GM23338 (cell line): ENCODE results near the gene RPRD1A. TPM values are rescaled to one million over a fixed set of nuclear protein-coding genes. Genes with fewer than 3 reads are reported as not detected.
A peak's percentile ranks its signal among the peaks of the same experiment; 100 is the strongest.

Experiments
- ATAC-seq: fragments of 200-7000 bp; cut with Tn5 transposase; 3 replicates; pipeline ENCODE4 v1.9.1; 2020
- DNase-seq: peaks from one replicate; pipeline ENCODE4 v3.0.0-alpha.2; 2015; ENCODE audit warnings: low spot score
- H2AFZ ChIP-seq: fragments of 200-600 bp; sonication (generic); 2 replicates; pipeline ENCODE4 v1.8.0; 2016; ENCODE audit warnings: antibody characterized with exemption, mild to moderate bottlenecking, moderate library complexity
- H3F3A ChIP-seq: fragments of 200-600 bp; sonication (generic); replicated peaks from 2 replicates; pipeline ENCODE4 v1.8.0; 2017; ENCODE audit warnings: antibody characterized with exemption, mixed run types, low read depth
- H3K27ac ChIP-seq: fragments of 200-600 bp; sonication (generic); 2 replicates; pipeline ENCODE4 v1.6.1; 2016; ENCODE audit warnings: low read depth
- H3K27me3 ChIP-seq: fragments of 200-600 bp; sonication (generic); 2 replicates; pipeline ENCODE4 v1.8.0; 2016; ENCODE audit warnings: mild to moderate bottlenecking, mixed run types, moderate library complexity; ENCODE audit not compliant: insufficient read depth
- H3K36me3 ChIP-seq: fragments of 200-600 bp; sonication (generic); 2 replicates; pipeline ENCODE4 v1.8.0; 2016; ENCODE audit warnings: mild to moderate bottlenecking; ENCODE audit not compliant: insufficient read depth
- H3K4me1 ChIP-seq: fragments of 200-600 bp; sonication (generic); 2 replicates; pipeline ENCODE4 v1.8.0; 2016; ENCODE audit warnings: mild to moderate bottlenecking, moderate library complexity; ENCODE audit not compliant: insufficient read depth
- H3K4me2 ChIP-seq: fragments of 200-600 bp; sonication (generic); 2 replicates; pipeline ENCODE4 v1.7.1; 2017; ENCODE audit warnings: mixed run types
- H3K4me3 ChIP-seq: fragments of 200-600 bp; sonication (generic); 2 replicates; pipeline ENCODE4 v1.6.1; 2016; ENCODE audit warnings: mixed run types
- H3K79me2 ChIP-seq: fragments of 200-600 bp; sonication (generic); replicated peaks from 2 replicates; pipeline ENCODE4 v1.8.0; 2017; ENCODE audit warnings: mild to moderate bottlenecking; ENCODE audit not compliant: insufficient read depth
- H3K9me2 ChIP-seq: fragments of 200-600 bp; sonication (generic); 2 replicates; pipeline ENCODE4 v1.8.0; 2017; ENCODE audit not compliant: insufficient read depth
- H4K20me1 ChIP-seq: fragments of 200-600 bp; sonication (generic); replicated peaks from 2 replicates; pipeline ENCODE4 v1.8.0; 2017; ENCODE audit warnings: mild to moderate bottlenecking; ENCODE audit not compliant: insufficient read depth
- H3K27ac Mint-ChIP-seq: 2 replicates; pipeline ENCODE4 v1.8.0; 2020; ENCODE audit warnings: inconsistent platforms, mild to moderate bottlenecking, moderate library complexity, mixed read lengths
- H3K27me3 Mint-ChIP-seq: 3 replicates; pipeline ENCODE4 v1.8.0; 2022; ENCODE audit warnings: low read depth, mild to moderate bottlenecking, moderate library complexity, mixed read lengths, inconsistent platforms; ENCODE audit not compliant: insufficient read depth, poor library complexity
- H3K36me3 Mint-ChIP-seq: 3 replicates; pipeline ENCODE4 v1.8.0; 2021; ENCODE audit warnings: low read depth, mild to moderate bottlenecking, inconsistent platforms, moderate library complexity, mixed read lengths
- H3K4me1 Mint-ChIP-seq: 3 replicates; pipeline ENCODE4 v1.8.0; 2020; ENCODE audit warnings: mild to moderate bottlenecking, inconsistent platforms, mixed read lengths
- H3K4me3 Mint-ChIP-seq: 3 replicates; pipeline ENCODE4 v1.8.0; 2021; ENCODE audit warnings: moderate library complexity, mild to moderate bottlenecking, inconsistent platforms, mixed read lengths
- H3K9me3 Mint-ChIP-seq: 3 replicates; pipeline ENCODE4 v1.8.0; 2020; ENCODE audit warnings: moderate library complexity, mild to moderate bottlenecking, inconsistent platforms, mixed read lengths
- CREB1 ChIP-seq: fragments of 250-450 bp; sonication (Bioruptor Pico); IDR thresholded peaks from 2 replicates; pipeline ENCODE4 v1.5.0; 2020; ENCODE audit warnings: low read depth, mild to moderate bottlenecking, moderate library complexity
- ETS1 ChIP-seq: IDR thresholded peaks from 2 replicates; pipeline ENCODE4 v1.6.1; 2016; ENCODE audit warnings: antibody characterized with exemption
- EZH2 ChIP-seq: fragments of 200-600 bp; sonication (generic); IDR thresholded peaks from one replicate; pipeline ENCODE4 v1.8.0; 2017; ENCODE audit warnings: antibody characterized with exemption, mild to moderate bottlenecking, low read depth; ENCODE audit not compliant: unreplicated experiment
- EZH2phosphoT487 ChIP-seq: fragments of 200-600 bp; sonication (generic); IDR thresholded peaks from one replicate; pipeline ENCODE4 v1.8.1; 2018; ENCODE audit warnings: antibody characterized with exemption; ENCODE audit not compliant: unreplicated experiment
- JUNB ChIP-seq: IDR thresholded peaks from one replicate; pipeline ENCODE4 v1.6.1; 2016; ENCODE audit warnings: antibody characterized with exemption; ENCODE audit not compliant: unreplicated experiment
- NANOG ChIP-seq: IDR thresholded peaks from 2 replicates; pipeline ENCODE4 v1.6.1; 2016; ENCODE audit warnings: antibody characterized with exemption, borderline replicate concordance
- POLR2AphosphoS5 ChIP-seq: IDR thresholded peaks from 2 replicates; pipeline ENCODE4 v1.6.1; 2016; ENCODE audit warnings: antibody characterized with exemption, low read depth
- REST ChIP-seq: IDR thresholded peaks from one replicate; pipeline ENCODE4 v1.6.1; 2018; ENCODE audit warnings: antibody characterized with exemption; ENCODE audit not compliant: unreplicated experiment
- STAT1 ChIP-seq: IDR thresholded peaks from one replicate; pipeline ENCODE4 v1.6.1; 2016; ENCODE audit warnings: antibody characterized with exemption; ENCODE audit not compliant: unreplicated experiment
- ZNF331 ChIP-seq: fragments of 250-450 bp; sonication (Bioruptor Pico); IDR thresholded peaks from 2 replicates; pipeline ENCODE4 v1.5.0; 2020; ENCODE audit warnings: low read depth, mild to moderate bottlenecking, moderate library complexity
- ZNF462 ChIP-seq: fragments of 250-450 bp; sonication (Bioruptor Pico); IDR thresholded peaks from 2 replicates; pipeline ENCODE4 v1.5.0; 2020; ENCODE audit warnings: mild to moderate bottlenecking, moderate library complexity
- long read RNA-seq: library from polyadenylated mRNA; unstranded; transcript quantifications from one replicate; pipeline ENCODE4 v2.0.0, GENCODE V29; 2020; ENCODE audit not compliant: unreplicated experiment
- polyA plus RNA-seq: library from polyadenylated mRNA; unstranded; fragments of >200 nt; fragmentation: Nextera tagmentation; extraction: Ambion mirVana; gene quantifications from 2 replicates; pipeline ENCODE4 v1.2.1, GENCODE V29; 2016
- total RNA-seq: library from RNA; depleted of rRNA; stranded (reverse); fragments of >200 nt; shearing (Covaris generic); gene quantifications from 2 replicates; pipeline ENCODE4 v1.2.3, GENCODE V29; 2014; rRNA removed

The RPRD1A gene, protein sequence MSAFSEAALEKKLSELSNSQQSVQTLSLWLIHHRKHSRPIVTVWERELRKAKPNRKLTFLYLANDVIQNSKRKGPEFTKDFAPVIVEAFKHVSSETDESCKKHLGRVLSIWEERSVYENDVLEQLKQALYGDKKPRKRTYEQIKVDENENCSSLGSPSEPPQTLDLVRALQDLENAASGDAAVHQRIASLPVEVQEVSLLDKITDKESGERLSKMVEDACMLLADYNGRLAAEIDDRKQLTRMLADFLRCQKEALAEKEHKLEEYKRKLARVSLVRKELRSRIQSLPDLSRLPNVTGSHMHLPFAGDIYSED
- 155 and 157 TPM in 2 replicates for total RNA-seq
- 62.7 and 67.9 TPM in 2 replicates for polyA plus RNA-seq
- long read RNA-seq, full-length matches to known transcripts = 20 of 30 reads
- long read RNA-seq, partial matches to known transcripts = 6 of 30 reads
- long read RNA-seq, other reads (novel, unspliced or antisense) = 4 of 30 reads

GRCh38 chr18:36067055-36067957, at the start of gene RPRD1A:
Gene RPRD1A, minus strand, starts transcription at chr18:36067559. Its CDS starts 155 bp downstream, at chr18:36067404.
- no peaks in the 10 kb centered on the region for H3K36me3 ChIP-seq
- H3K27me3 ChIP-seq = no peaks in the 10 kb centered on the region
- H2AFZ ChIP-seq = peak within 1 kb of the TSS; percentile 89
- peak; percentile 93 for ATAC-seq
- H3K4me3 ChIP-seq = peak within 1 kb of the TSS; percentile 93
- peaks cover 16% of the 10 kb centered on the region for H3K4me1 ChIP-seq
- H3K79me2 ChIP-seq = peaks cover 51% of the 10 kb centered on the region
- H3K27ac ChIP-seq = peak within 1 kb of the TSS; percentile 90
- H3K27ac Mint-ChIP-seq = peak within 1 kb of the TSS; percentile 97
- peaks cover 25% of the 10 kb centered on the region for H3K4me1 Mint-ChIP-seq
- H3K27me3 Mint-ChIP-seq = peaks cover 6% of the 10 kb centered on the region
- DNase-seq = peak; percentile 99
- H3F3A ChIP-seq = no peaks in the 10 kb centered on the region
- H3K9me2 ChIP-seq = no peaks in the 10 kb centered on the region
- H3K4me3 Mint-ChIP-seq = peak within 1 kb of the TSS; percentile 98
- peaks cover 30% of the 10 kb centered on the region for H4K20me1 ChIP-seq
- peaks cover 15% of the 10 kb centered on the region for H3K36me3 Mint-ChIP-seq
- H3K9me3 Mint-ChIP-seq = no peaks in the 10 kb centered on the region
- peak within 1 kb of the TSS; percentile 93 for H3K4me2 ChIP-seq
- peak; percentile 98 for TF ChIP-seq POLR2AphosphoS5
- TF ChIP-seq STAT1 = no peak
- TF ChIP-seq CREB1 = peak; percentile 99
- TF ChIP-seq ZNF462 (CRISPR knock-in tag) = no peak
- TF ChIP-seq REST = no peak
- peak; percentile 36; the same call in 1 of the 2 replicates for TF ChIP-seq ETS1
- no peak for TF ChIP-seq NANOG
- no peak for TF ChIP-seq JUNB
- TF ChIP-seq EZH2 = no peak
- no peak for TF ChIP-seq EZH2phosphoT487
- no peak for TF ChIP-seq ZNF331 (CRISPR knock-in tag)
